ENCODE results near the gene PSMD8. TPM values are rescaled to one million over a fixed set of nuclear protein-coding genes. Genes with fewer than 3 reads are reported as not detected.

PSMD8 gene
- total and polyA plus RNA-seq, 4 donors = 89.3 to 134 (median 119) TPM

GRCh38 chr19:38404858-38405257 lies 30.5 kb downstream of the PSMD8 start:
- H3K36me3 ChIP-seq (ENCODE audit: control insufficient read depth in 4 of 4, insufficient read depth in 3 of 4, low read depth in 1 of 4, low read length in 3 of 4) = peaks cover 0 to 6% (median 2%) of the 10 kb centered on the region in 4 donors
- H3K4me1 ChIP-seq (ENCODE audit: control insufficient read depth in 4 of 4, insufficient read depth in 4 of 4, low read length in 3 of 4) = peaks cover 0 to 7% (median 3%) of the 10 kb centered on the region in 4 donors
- H3K9me3 ChIP-seq (ENCODE audit: control insufficient read depth in 4 of 4, low read length in 3 of 4) = no peaks in the 10 kb centered on the region
- WGBS = 96% methylated on average over 6 of the region's 6 CpGs
- no peak overlapping the region for H3K4me3 ChIP-seq (ENCODE audit: low read depth in 1 of 3, low read length in 3 of 3)
- DNase-seq (ENCODE audit: low spot score) = no peak
- H3K27ac ChIP-seq (ENCODE audit: low read depth in 1 of 2, low read length in 2 of 2) = no peak overlapping the region
- no peaks in the 10 kb centered on the region for H3K27me3 ChIP-seq (ENCODE audit: control insufficient read depth in 4 of 4, insufficient read depth in 4 of 4, low read length in 3 of 4)
- no peak overlapping the region for H3K9ac ChIP-seq (ENCODE audit: low read depth in 1 of 2, low read length in 2 of 2)
- TF ChIP-seq RXRA (IDR thresholded peaks at IDR 0.05) (no peak), NR2F2 (IDR thresholded peaks at IDR 0.05) (no peak), REST (IDR thresholded peaks at IDR 0.05) (no peak), JUND (IDR thresholded peaks at IDR 0.05) (no peak), RAD21 (IDR thresholded peaks at IDR 0.05) (no peak), ZBTB33 (IDR thresholded peaks at IDR 0.05) (no peak), SP1 (IDR thresholded peaks at IDR 0.05) (no peak)

- peaks cover 0 to 6% (median 2%) of the 10 kb centered on the region in 4 donors for H3K36me3 ChIP-seq (ENCODE audit: control insufficient read depth in 4 of 4, insufficient read depth in 3 of 4, low read depth in 1 of 4, low read length in 3 of 4)
- no peaks in the 10 kb centered on the region for H3K27me3 ChIP-seq (ENCODE audit: control insufficient read depth in 4 of 4, insufficient read depth in 4 of 4, low read length in 3 of 4)
- H3K9me3 ChIP-seq (ENCODE audit: control insufficient read depth in 4 of 4, low read length in 3 of 4) = no peaks in the 10 kb centered on the region
- no peak overlapping the region for H3K4me3 ChIP-seq (ENCODE audit: low read depth in 1 of 3, low read length in 3 of 3)
- over 99% methylated on average over 8 of the region's 8 CpGs for WGBS
- no peak overlapping the region for H3K9ac ChIP-seq (ENCODE audit: low read depth in 1 of 2, low read length in 2 of 2)
- DNase-seq (ENCODE audit: low spot score) = no peak
- TF ChIP-seq GABPA (IDR thresholded peaks at IDR 0.05 in 1 of 2, conservative IDR thresholded peaks at IDR 0.05 in 1 of 2) = no peak
- TF ChIP-seq REST (IDR thresholded peaks at IDR 0.05) = no peak
- TF ChIP-seq ZBTB33 (IDR thresholded peaks at IDR 0.05) = no peak
- no peak for TF ChIP-seq HNF4G (IDR thresholded peaks at IDR 0.05)
- no peak for TF ChIP-seq RAD21 (IDR thresholded peaks at IDR 0.05)
- TF ChIP-seq, protein P1, sequence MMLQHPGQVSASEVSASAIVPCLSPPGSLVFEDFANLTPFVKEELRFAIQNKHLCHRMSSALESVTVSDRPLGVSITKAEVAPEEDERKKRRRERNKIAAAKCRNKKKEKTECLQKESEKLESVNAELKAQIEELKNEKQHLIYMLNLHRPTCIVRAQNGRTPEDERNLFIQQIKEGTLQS (IDR thresholded peaks at IDR 0.05) = no peak
- peaks cover 0 to 7% (median 3%) of the 10 kb centered on the region in 4 donors for H3K4me1 ChIP-seq (ENCODE audit: control insufficient read depth in 4 of 4, insufficient read depth in 4 of 4, low read length in 3 of 4)
- H3K27ac ChIP-seq (ENCODE audit: low read depth in 1 of 2, low read length in 2 of 2) = no peak overlapping the region
Observed at GRCh38 chr19:38405276-38405675, 30.9 kb downstream of the PSMD8 start.

All from liver (tissue), 9 donors.